IPS DF 6.9 (cell line): ENCODE data around the gene RAI14.

Source experiments
- DNase-seq: peaks from one replicate; pipeline ENCODE4 v3.0.0-alpha.2; 2013; ENCODE audit warnings: low read depth, low spot score
- H3K27ac ChIP-seq: one replicate; pipeline ENCODE4 v1.5.1; 2013; ENCODE audit warnings: low read length, control low read depth
- H3K27me3 ChIP-seq: 2 replicates; pipeline ENCODE4 v1.6.1; 2013; ENCODE audit warnings: mild to moderate bottlenecking, low read length; ENCODE audit not compliant: control insufficient read depth, insufficient read depth
- H3K36me3 ChIP-seq: 2 replicates; pipeline ENCODE4 v1.6.1; 2013; ENCODE audit warnings: low read length; ENCODE audit not compliant: control insufficient read depth, insufficient read depth
- H3K4me1 ChIP-seq: 2 replicates; pipeline ENCODE4 v1.6.1; 2013; ENCODE audit warnings: low read length; ENCODE audit not compliant: control insufficient read depth, insufficient read depth
- H3K4me3 ChIP-seq: 2 replicates; pipeline ENCODE4 v1.5.1; 2013; ENCODE audit warnings: mild to moderate bottlenecking, low read length
- H3K9me3 ChIP-seq: 2 replicates; pipeline ENCODE4 v1.6.1; 2013; ENCODE audit warnings: low read length, inconsistent platforms; ENCODE audit not compliant: control insufficient read depth, insufficient read depth
- WGBS: extraction: QIAGEN DNeasy Blood & Tissue Kit; methylation state at CpG from one replicate; pipeline ENCODE4 v1.1.7; 2013; ENCODE audit warnings: mixed read lengths, missing lambda C conversion rate; ENCODE audit not compliant: insufficient read length, insufficient coverage; 5-methylcytosine and 5-hydroxymethylcytosine counted together

Gene RAI14

GRCh38 chr5:34621277-34622097 lies 34.6 kb upstream of the RAI14 start:
- no peak overlapping the region for H3K27ac ChIP-seq

GRCh38 chr5:34622098-34622400 lies 34.1 kb upstream of the RAI14 start:
- no CpG with 5 or more reads among the region's 1 CpG for WGBS
- no peaks in the 10 kb centered on the region; the same call in 1 of the 2 replicates for H3K4me1 ChIP-seq
- no peaks in the 10 kb centered on the region for H3K27me3 ChIP-seq
- H3K4me3 ChIP-seq, result no peak overlapping the region
- no peak overlapping the region for H3K27ac ChIP-seq
- H3K9me3 ChIP-seq, result no peaks in the 10 kb centered on the region
- no peaks in the 10 kb centered on the region for H3K36me3 ChIP-seq
- no peak for DNase-seq

More at GRCh38 chr5:34621277-34622097, 34.6 kb upstream of the RAI14 start:
- DNase-seq, result no peak
- no peaks in the 10 kb centered on the region for H3K9me3 ChIP-seq
- H3K4me3 ChIP-seq, result no peak overlapping the region
- H3K4me1 ChIP-seq, result no peaks in the 10 kb centered on the region; the same call in 1 of the 2 replicates
- no peaks in the 10 kb centered on the region for H3K36me3 ChIP-seq
- no peaks in the 10 kb centered on the region for H3K27me3 ChIP-seq
- WGBS, result no CpG with 5 or more reads among the region's 5 CpGs

DNA sequence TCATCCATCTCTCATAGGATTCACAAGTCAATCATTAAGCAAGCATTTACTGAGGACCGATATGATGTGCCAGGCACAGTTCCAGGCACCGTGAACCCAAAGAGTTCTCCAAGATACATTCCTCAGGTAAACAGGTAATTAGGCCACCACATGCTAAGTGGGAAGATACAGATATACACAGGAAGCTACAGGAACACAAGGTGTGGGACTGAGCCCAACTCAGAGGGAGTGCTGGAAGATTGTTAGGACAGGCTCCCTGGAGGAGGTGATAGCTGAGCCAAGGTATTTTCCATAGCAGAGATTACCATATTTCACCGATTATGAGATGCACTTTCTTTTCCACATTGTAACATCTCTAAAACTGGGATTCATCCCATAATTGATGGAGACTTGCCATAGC lies 31.4 kb upstream of the RAI14 start:
- Histone ChIP-seq H3K27me3 (no peaks in the 10 kb centered on the region), H3K27ac (no peak overlapping the region), H3K4me3 (no peak overlapping the region), H3K9me3 (no peaks in the 10 kb centered on the region), H3K4me1 (no peaks in the 10 kb centered on the region), H3K36me3 (no peaks in the 10 kb centered on the region)
- DNase-seq, result no peak
- WGBS, result no CpG with 5 or more reads among the region's 3 CpGs

DNA sequence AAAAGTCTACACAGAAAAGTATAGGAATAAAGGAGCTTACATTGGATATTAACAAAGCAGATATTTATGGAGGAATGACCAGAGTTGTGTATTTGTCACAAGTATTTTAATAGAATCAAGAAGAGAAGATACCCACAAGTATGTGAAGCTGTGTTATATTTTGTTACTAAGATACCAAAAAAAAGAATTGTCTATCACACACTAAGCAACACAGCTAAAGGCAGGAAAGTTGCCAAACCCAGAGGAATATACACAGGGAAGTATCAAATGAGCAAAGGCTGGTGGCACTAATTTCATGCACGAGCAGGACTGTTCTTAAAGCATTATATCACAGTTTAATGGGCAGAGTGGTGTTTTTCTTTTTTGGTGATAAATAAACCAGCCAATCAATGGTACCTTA lies 30.9 kb upstream of the RAI14 start:
- H3K4me1 ChIP-seq, result no peaks in the 10 kb centered on the region
- H3K27ac ChIP-seq, result no peak overlapping the region
- H3K27me3 ChIP-seq, result no peaks in the 10 kb centered on the region
- no peaks in the 10 kb centered on the region for H3K9me3 ChIP-seq
- no peak overlapping the region for H3K4me3 ChIP-seq
- H3K36me3 ChIP-seq, result no peaks in the 10 kb centered on the region
- WGBS, result no CpG with 5 or more reads among the region's 1 CpG
- DNase-seq, result no peak

- no peaks in the 10 kb centered on the region for H3K9me3 ChIP-seq
- no CpG with 5 or more reads among the region's 6 CpGs for WGBS
- H3K36me3 ChIP-seq, result no peaks in the 10 kb centered on the region
- H3K27ac ChIP-seq, result no peak overlapping the region
- no peak for DNase-seq
- no peak overlapping the region for H3K4me3 ChIP-seq
- H3K4me1 ChIP-seq, result no peaks in the 10 kb centered on the region
- H3K27me3 ChIP-seq, result no peaks in the 10 kb centered on the region
These were observed 30.1 kb upstream of the RAI14 start for GRCh38 chr5:34626036-34626435.

GRCh38 chr5:34626751-34627150 lies 29.4 kb upstream of the RAI14 start:
- no peak overlapping the region for H3K27ac ChIP-seq
- H3K4me3 ChIP-seq, result no peak overlapping the region
- no peaks in the 10 kb centered on the region for H3K36me3 ChIP-seq
- no peaks in the 10 kb centered on the region for H3K9me3 ChIP-seq
- no CpG with 5 or more reads among the region's 5 CpGs for WGBS
- H3K4me1 ChIP-seq, result no peaks in the 10 kb centered on the region
- no peaks in the 10 kb centered on the region for H3K27me3 ChIP-seq
- no peak for DNase-seq

- no CpG with 5 or more reads among the region's 1 CpG for WGBS
- DNase-seq, result no peak
- H3K4me1 ChIP-seq, result no peaks in the 10 kb centered on the region
- no peaks in the 10 kb centered on the region for H3K36me3 ChIP-seq
- no peaks in the 10 kb centered on the region for H3K27me3 ChIP-seq
- H3K27ac ChIP-seq, result no peak overlapping the region
- no peak overlapping the region for H3K4me3 ChIP-seq
- no peaks in the 10 kb centered on the region for H3K9me3 ChIP-seq
These were observed 28.3 kb upstream of the RAI14 start for GRCh38 chr5:34627794-34628193.

DNA sequence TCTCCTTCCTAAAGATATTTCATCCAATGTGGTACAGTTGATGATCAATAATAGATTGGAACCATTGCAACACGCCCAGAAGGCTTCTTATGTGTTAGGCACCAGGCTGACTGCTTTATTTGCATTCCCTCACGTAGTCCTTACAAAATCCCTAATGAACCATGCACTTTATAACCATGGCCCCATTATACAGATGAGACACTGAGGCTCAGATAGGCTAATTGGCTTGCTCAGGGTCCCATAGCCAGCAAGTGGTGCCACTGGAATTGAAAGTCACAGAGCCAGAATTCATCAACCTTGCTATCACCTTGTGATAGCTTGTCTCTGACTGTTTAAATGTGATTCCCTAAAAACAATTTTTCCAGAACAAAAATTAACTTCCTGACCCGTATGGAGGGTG lies 27.8 kb upstream of the RAI14 start:
- WGBS, result no CpG with 5 or more reads among the region's 3 CpGs

DNA sequence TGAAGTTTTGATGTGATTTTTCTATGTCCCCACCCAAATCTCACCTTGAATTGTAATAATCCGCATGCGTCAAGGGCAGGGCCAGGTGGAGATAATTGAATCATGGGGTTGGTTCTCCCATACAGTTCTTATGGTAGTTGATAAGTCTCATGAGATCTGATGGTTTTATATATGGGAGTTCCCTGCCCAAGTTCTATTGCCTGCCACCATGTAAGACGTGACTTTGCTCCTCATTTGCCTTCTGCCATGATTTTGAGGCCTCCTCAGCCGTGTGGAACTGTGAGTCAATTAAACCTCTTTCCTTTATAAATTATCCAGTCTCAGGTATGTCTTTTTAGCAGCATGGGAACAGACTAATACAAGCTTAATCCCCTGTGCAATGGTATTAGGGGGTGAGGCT lies 25.5 kb upstream of the RAI14 start:
- no peak for DNase-seq
- no peaks in the 10 kb centered on the region for H3K27me3 ChIP-seq
- H3K27ac ChIP-seq, result no peak overlapping the region
- H3K4me1 ChIP-seq, result no peaks in the 10 kb centered on the region; the same call in 1 of the 2 replicates
- no peak overlapping the region for H3K4me3 ChIP-seq
- WGBS, result no CpG with 5 or more reads among the region's 4 CpGs
- no peaks in the 10 kb centered on the region for H3K36me3 ChIP-seq
- no peaks in the 10 kb centered on the region for H3K9me3 ChIP-seq

More for the DNA sequence above, 27.8 kb upstream of the RAI14 start:
- no peak overlapping the region for H3K4me3 ChIP-seq
- no peaks in the 10 kb centered on the region for H3K9me3 ChIP-seq
- H3K27ac ChIP-seq, result no peak overlapping the region
- H3K36me3 ChIP-seq, result no peaks in the 10 kb centered on the region
- DNase-seq, result no peak
- no peaks in the 10 kb centered on the region for H3K27me3 ChIP-seq
- H3K4me1 ChIP-seq, result no peaks in the 10 kb centered on the region; the same call in 1 of the 2 replicates

DNA sequence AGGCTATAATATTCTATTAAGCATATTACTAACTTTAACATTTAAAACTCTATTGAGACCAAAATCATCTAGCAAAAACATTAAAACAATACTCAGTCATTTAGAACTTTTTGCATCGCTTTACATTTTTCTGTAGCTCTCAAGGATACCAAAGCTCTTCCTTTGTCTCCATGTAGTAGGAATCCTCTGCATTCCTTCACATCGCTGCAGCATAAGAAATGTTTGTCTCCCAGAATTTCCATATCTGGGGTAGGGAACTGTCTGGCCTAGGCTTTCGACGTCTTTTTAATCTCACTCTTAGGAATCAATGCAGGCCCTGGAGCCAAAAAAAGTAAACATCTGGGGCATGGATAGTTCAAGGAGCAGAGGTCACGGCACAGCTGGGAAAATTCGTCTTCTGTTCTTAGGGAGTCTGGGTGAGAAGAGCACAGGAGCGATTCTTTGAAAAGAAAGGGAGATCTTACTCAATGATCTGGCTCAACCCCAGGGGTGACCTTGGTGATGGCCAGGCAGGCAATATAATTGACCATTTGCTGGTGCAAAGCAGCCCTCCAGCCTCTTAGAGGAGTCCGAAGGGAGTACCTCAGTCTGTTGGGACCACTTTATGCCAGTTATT lies 23.2 kb upstream of the RAI14 start:
- no CpG with 5 or more reads among the region's 8 CpGs for WGBS
- no peak overlapping the region for H3K27ac ChIP-seq

More for the DNA sequence above, 23.2 kb upstream of the RAI14 start:
- no peaks in the 10 kb centered on the region for H3K36me3 ChIP-seq
- H3K27me3 ChIP-seq, result no peaks in the 10 kb centered on the region
- DNase-seq, result no peak
- H3K4me3 ChIP-seq, result no peak overlapping the region
- no peaks in the 10 kb centered on the region for H3K9me3 ChIP-seq
- H3K4me1 ChIP-seq, result no peaks in the 10 kb centered on the region; the same call in 1 of the 2 replicates
